ENCODE measurements around the gene PLOD2.

DNA sequence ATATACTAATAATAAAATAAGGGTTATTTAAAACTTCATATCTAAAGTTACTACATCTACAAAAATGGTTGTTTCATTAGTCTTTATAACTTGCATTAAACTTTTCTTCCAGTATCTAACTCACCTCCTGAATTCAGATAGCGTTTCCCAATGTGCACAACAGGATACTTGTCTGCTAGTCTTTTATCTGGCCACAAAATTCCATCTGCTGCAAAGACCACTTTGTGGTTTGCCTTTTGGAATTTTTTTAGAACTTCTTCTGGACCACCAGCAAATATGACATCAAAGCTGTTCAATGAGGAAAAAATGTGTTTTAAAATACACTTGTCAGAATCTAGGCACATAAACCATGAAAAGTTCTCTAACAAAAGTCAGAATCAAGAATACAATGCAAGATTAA lies 50.8 kb downstream of the PLOD2 start:
- TF ChIP-seq MYBL2 (CRISPR knock-in tag; IDR thresholded peaks at IDR 0.05) (no peak), ETV6 (CRISPR knock-in tag; IDR thresholded peaks at IDR 0.05) (no peak), ZNF423 (CRISPR knock-in tag; IDR thresholded peaks at IDR 0.05) (no peak), NR3C1 (CRISPR knock-in tag; conservative IDR thresholded peaks at IDR 0.05; ENCODE audit: low read depth) (no peak), PRRX2 (CRISPR knock-in tag; IDR thresholded peaks at IDR 0.05) (no peak)
- TF ChIP-seq, protein P1, sequence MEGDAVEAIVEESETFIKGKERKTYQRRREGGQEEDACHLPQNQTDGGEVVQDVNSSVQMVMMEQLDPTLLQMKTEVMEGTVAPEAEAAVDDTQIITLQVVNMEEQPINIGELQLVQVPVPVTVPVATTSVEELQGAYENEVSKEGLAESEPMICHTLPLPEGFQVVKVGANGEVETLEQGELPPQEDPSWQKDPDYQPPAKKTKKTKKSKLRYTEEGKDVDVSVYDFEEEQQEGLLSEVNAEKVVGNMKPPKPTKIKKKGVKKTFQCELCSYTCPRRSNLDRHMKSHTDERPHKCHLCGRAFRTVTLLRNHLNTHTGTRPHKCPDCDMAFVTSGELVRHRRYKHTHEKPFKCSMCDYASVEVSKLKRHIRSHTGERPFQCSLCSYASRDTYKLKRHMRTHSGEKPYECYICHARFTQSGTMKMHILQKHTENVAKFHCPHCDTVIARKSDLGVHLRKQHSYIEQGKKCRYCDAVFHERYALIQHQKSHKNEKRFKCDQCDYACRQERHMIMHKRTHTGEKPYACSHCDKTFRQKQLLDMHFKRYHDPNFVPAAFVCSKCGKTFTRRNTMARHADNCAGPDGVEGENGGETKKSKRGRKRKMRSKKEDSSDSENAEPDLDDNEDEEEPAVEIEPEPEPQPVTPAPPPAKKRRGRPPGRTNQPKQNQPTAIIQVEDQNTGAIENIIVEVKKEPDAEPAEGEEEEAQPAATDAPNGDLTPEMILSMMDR (IDR thresholded peaks at IDR 0.05): no peak
- TF ChIP-seq, protein P2, sequence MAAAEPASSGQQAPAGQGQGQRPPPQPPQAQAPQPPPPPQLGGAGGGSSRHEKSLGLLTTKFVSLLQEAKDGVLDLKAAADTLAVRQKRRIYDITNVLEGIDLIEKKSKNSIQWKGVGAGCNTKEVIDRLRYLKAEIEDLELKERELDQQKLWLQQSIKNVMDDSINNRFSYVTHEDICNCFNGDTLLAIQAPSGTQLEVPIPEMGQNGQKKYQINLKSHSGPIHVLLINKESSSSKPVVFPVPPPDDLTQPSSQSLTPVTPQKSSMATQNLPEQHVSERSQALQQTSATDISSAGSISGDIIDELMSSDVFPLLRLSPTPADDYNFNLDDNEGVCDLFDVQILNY (CRISPR knock-in tag; IDR thresholded peaks at IDR 0.05): no peak
- TF ChIP-seq, protein P3, sequence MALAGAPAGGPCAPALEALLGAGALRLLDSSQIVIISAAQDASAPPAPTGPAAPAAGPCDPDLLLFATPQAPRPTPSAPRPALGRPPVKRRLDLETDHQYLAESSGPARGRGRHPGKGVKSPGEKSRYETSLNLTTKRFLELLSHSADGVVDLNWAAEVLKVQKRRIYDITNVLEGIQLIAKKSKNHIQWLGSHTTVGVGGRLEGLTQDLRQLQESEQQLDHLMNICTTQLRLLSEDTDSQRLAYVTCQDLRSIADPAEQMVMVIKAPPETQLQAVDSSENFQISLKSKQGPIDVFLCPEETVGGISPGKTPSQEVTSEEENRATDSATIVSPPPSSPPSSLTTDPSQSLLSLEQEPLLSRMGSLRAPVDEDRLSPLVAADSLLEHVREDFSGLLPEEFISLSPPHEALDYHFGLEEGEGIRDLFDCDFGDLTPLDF (CRISPR knock-in tag; IDR thresholded peaks at IDR 0.05): no peak
- TF ChIP-seq, protein P4, sequence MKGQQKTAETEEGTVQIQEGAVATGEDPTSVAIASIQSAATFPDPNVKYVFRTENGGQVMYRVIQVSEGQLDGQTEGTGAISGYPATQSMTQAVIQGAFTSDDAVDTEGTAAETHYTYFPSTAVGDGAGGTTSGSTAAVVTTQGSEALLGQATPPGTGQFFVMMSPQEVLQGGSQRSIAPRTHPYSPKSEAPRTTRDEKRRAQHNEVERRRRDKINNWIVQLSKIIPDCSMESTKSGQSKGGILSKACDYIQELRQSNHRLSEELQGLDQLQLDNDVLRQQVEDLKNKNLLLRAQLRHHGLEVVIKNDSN (CRISPR knock-in tag; IDR thresholded peaks at IDR 0.05): no peak
